ENCODE results near the gene ADAT2. TPM values are rescaled to one million over a fixed set of nuclear protein-coding genes. Genes with fewer than 3 reads are reported as not detected.

The ADAT2 gene
- polyA plus RNA-seq, 3 donors = 0.08 to 9.7 (median 0.51) TPM

DNA sequence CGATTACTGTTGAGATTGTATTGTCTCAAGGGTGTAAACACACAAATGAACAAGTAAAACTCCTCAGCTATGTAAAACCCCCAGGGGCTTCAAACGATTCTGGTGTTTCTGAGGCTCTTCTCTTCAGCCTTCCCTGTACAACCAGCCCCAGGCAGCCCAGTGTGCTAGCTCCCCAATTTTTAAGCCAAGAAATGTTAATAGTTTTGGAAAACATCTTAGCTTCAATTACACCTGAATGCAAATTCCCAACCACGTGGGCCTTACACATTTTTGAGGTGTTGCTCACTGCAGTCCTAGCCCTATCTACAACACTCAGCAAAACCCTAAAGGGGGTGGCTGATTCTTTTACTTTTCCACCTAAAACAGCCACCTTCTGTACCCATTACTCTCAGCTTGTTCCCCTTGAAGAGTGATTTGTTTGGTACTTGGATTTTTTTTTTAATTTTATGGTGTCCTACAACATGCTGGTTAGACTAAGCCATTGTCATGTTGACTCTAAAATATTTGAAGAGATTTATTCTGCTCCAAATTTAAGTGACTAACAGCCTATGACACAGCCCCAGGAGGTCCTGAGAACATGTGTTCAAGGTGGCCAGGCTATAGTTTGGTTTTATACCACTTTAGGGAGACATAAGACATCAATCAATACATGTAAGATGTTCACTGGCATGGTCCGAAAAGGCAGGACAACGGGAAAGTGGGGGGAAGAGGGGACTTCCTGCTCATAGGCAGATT is 48.7 kb downstream of the ADAT2 start:
- Mint-ChIP-seq H3K27ac (no peak overlapping the region), H3K4me1 (peaks cover 13% of the 10 kb centered on the region), H3K9me3 (no peaks in the 10 kb centered on the region), H3K36me3 (no peaks in the 10 kb centered on the region), H3K27me3 (ENCODE audit: low read depth in 3 of 3) (peaks cover 0 to 2% (median 0%) of the 10 kb centered on the region in 3 donors), H3K4me3 (no peak overlapping the region)
- Histone ChIP-seq H3K9me3 (replicated peaks in 1 of 2; ENCODE audit: control insufficient read depth in 1 of 2, insufficient read depth in 1 of 2, low read length in 2 of 2) (no peaks in the 10 kb centered on the region), H4K20me1 (ENCODE audit: insufficient read depth, low read length) (no peaks in the 10 kb centered on the region), H3K4me3 (replicated peaks in 1 of 3; ENCODE audit: low read depth in 2 of 3, low read length in 3 of 3) (no peak overlapping the region), H3K79me2 (ENCODE audit: insufficient read depth, low read length) (no peaks in the 10 kb centered on the region), H3K4me2 (replicated peaks; ENCODE audit: extremely low read depth, low read length, poor library complexity, severe bottlenecking) (no peak overlapping the region), H2AFZ (ENCODE audit: insufficient read depth, low read depth, low read length, poor library complexity, severe bottlenecking) (peak overlapping the region; percentile 9), H3K4me1 (ENCODE audit: control insufficient read depth in 1 of 2, insufficient read depth in 2 of 2, low read length in 2 of 2) (peaks cover 5 to 13% of the 10 kb centered on the region in 2 donors), H3K36me3 (replicated peaks in 1 of 2; ENCODE audit: control insufficient read depth in 1 of 2, insufficient read depth in 2 of 2, low read length in 2 of 2) (no peaks in the 10 kb centered on the region), H3K27ac (ENCODE audit: low read depth in 1 of 2, low read length in 2 of 2) (no peak overlapping the region), H3K27me3 (ENCODE audit: control insufficient read depth in 2 of 2, insufficient read depth in 2 of 2, low read length in 2 of 2) (no peaks in the 10 kb centered on the region), H3K9ac (ENCODE audit: insufficient read depth, low read length, poor library complexity, severe bottlenecking) (no peak overlapping the region)
- DNase-seq = no peak
- TF ChIP-seq CTCF (IDR thresholded peaks at IDR 0.05) = no peak
- WGBS (ENCODE audit: insufficient coverage) = 100% methylated on average over 1 of the region's 5 CpGs
- intact Hi-C loops (cut with micrococcal nuclease) = no loop called here

- TF ChIP-seq CTCF (IDR thresholded peaks at IDR 0.05) = no peak
- H3K27me3 ChIP-seq (ENCODE audit: control insufficient read depth in 2 of 2, insufficient read depth in 2 of 2, low read length in 2 of 2) = no peaks in the 10 kb centered on the region
- peaks cover 5 to 13% of the 10 kb centered on the region in 2 donors for H3K4me1 ChIP-seq (ENCODE audit: control insufficient read depth in 1 of 2, insufficient read depth in 2 of 2, low read length in 2 of 2)
- no peak overlapping the region for H3K9ac ChIP-seq (ENCODE audit: insufficient read depth, low read length, poor library complexity, severe bottlenecking)
- Mint-ChIP-seq H3K9me3 (no peaks in the 10 kb centered on the region), H3K27me3 (ENCODE audit: low read depth in 3 of 3) (peaks cover 0 to 2% (median 0%) of the 10 kb centered on the region in 3 donors), H3K4me3 (peak overlapping the region in 1 of 2 donors; percentile 47), H3K4me1 (peaks cover 13% of the 10 kb centered on the region), H3K36me3 (no peaks in the 10 kb centered on the region), H3K27ac (peak overlapping the region in 1 of 7 donors; percentile 52)
- no peak overlapping the region for H3K4me3 ChIP-seq (replicated peaks in 1 of 3; ENCODE audit: low read depth in 2 of 3, low read length in 3 of 3)
- no peak for DNase-seq
- H3K4me2 ChIP-seq (replicated peaks; ENCODE audit: extremely low read depth, low read length, poor library complexity, severe bottlenecking) = peak overlapping the region; percentile 36
- peak overlapping the region; percentile 33 for H2AFZ ChIP-seq (ENCODE audit: insufficient read depth, low read depth, low read length, poor library complexity, severe bottlenecking)
- intact Hi-C loops (cut with micrococcal nuclease) = no loop called here
- 33% methylated on average over 1 of the region's 1 CpG for WGBS (ENCODE audit: insufficient coverage)
- H3K36me3 ChIP-seq (replicated peaks in 1 of 2; ENCODE audit: control insufficient read depth in 1 of 2, insufficient read depth in 2 of 2, low read length in 2 of 2) = no peaks in the 10 kb centered on the region
- no peaks in the 10 kb centered on the region for H4K20me1 ChIP-seq (ENCODE audit: insufficient read depth, low read length)
- H3K27ac ChIP-seq (ENCODE audit: low read depth in 1 of 2, low read length in 2 of 2) = no peak overlapping the region
- H3K79me2 ChIP-seq (ENCODE audit: insufficient read depth, low read length) = no peaks in the 10 kb centered on the region
- H3K9me3 ChIP-seq (replicated peaks in 1 of 2; ENCODE audit: control insufficient read depth in 1 of 2, insufficient read depth in 1 of 2, low read length in 2 of 2) = no peaks in the 10 kb centered on the region
These were observed 49.4 kb downstream of the ADAT2 start for GRCh38 chr6:143401068-143401446.
